PC-3 (cell line): ENCODE data around the gene SEC31A. TPM values are rescaled to one million over a fixed set of nuclear protein-coding genes. Genes with fewer than 3 reads are reported as not detected.

ENCODE experiments used
- ATAC-seq: fragments of 200-7000 bp; cut with Tn5 transposase; 2 replicates; pipeline ENCODE4 v1.9.1; 2020; ENCODE audit warnings: mild to moderate bottlenecking, moderate library complexity
- BruUV-seq: library from RNA; stranded (reverse); fragments of 400-500 nt; replicated peaks from 2 replicates; lab custom pipeline; 2021; lab: Mats Ljungman, UMichigan
- CTCF ChIA-PET: fragments of 300-600 bp; sonication (Branson Sonifier 250); formaldehyde crosslinking; loops from one replicate; lab custom pipeline; 2022; ENCODE audit warnings: antibody characterized with exemption; lab: Charles Lee
- POLR2A ChIA-PET: fragments of 300-600 bp; sonication (Branson Sonifier 250); formaldehyde crosslinking; loops from one replicate; lab custom pipeline; 2022; ENCODE audit warnings: antibody characterized with exemption; ENCODE audit not compliant: unreplicated experiment; lab: Charles Lee
- DNase-seq: peaks from one replicate; pipeline ENCODE4 v3.0.0-alpha.2; 2015
- H2AFZ ChIP-seq: fragments of 300-600 bp; sonication (generic); 2 replicates; pipeline ENCODE4 v1.6.0; 2016; ENCODE audit warnings: antibody characterized with exemption, low read length
- H3F3A ChIP-seq: fragments of 300-600 bp; sonication (generic); one replicate; pipeline ENCODE4 v1.6.0; 2017; ENCODE audit warnings: antibody characterized with exemption, low read length, control low read depth, mild to moderate bottlenecking; ENCODE audit not compliant: unreplicated experiment
- H3K27ac ChIP-seq: fragments of 300-600 bp; sonication (generic); 2 replicates; pipeline ENCODE4 v1.5.1; 2016; ENCODE audit warnings: mild to moderate bottlenecking, low read length
- H3K27me3 ChIP-seq: fragments of 300-600 bp; sonication (generic); 2 replicates; pipeline ENCODE4 v1.6.1; 2016; ENCODE audit warnings: low read length, mixed read lengths
- H3K36me3 ChIP-seq: fragments of 300-600 bp; sonication (generic); 2 replicates; pipeline ENCODE4 v1.6.1; 2016; ENCODE audit warnings: low read depth, mixed run types, low read length, mixed read lengths
- H3K4me1 ChIP-seq: fragments of 300-600 bp; sonication (generic); 2 replicates; pipeline ENCODE4 v1.5.1; 2016; ENCODE audit warnings: low read length; ENCODE audit not compliant: insufficient read depth
- H3K4me2 ChIP-seq: fragments of 300-600 bp; sonication (generic); 2 replicates; pipeline ENCODE4 v1.6.0; 2016; ENCODE audit warnings: low read length
- H3K4me3 ChIP-seq: fragments of 300-600 bp; sonication (generic); 2 replicates; pipeline ENCODE4 v1.5.1; 2016; ENCODE audit warnings: mild to moderate bottlenecking, low read length, mixed read lengths
- H3K79me2 ChIP-seq: fragments of 300-600 bp; sonication (generic); 2 replicates; pipeline ENCODE4 v1.6.1; 2017; ENCODE audit warnings: low read length, mixed read lengths
- H3K9ac ChIP-seq: fragments of 300-600 bp; sonication (generic); 2 replicates; pipeline ENCODE4 v1.6.0; 2016; ENCODE audit warnings: mild to moderate bottlenecking, low read length
- H3K9me2 ChIP-seq: fragments of 300-600 bp; sonication (generic); replicated peaks from 2 replicates; pipeline ENCODE4 v1.6.1; 2016; ENCODE audit warnings: mixed run types, low read length, mixed read lengths
- H3K9me3 ChIP-seq: fragments of 300-600 bp; sonication (generic); 2 replicates; pipeline ENCODE4 v1.6.1; 2016; ENCODE audit warnings: low read length, mixed read lengths
- H4K20me1 ChIP-seq: fragments of 300-600 bp; sonication (generic); 2 replicates; pipeline ENCODE4 v1.6.1; 2016; ENCODE audit warnings: low read length, mixed read lengths
- EZH2 ChIP-seq: fragments of 300-600 bp; sonication (generic); IDR thresholded peaks from one replicate; pipeline ENCODE4 v1.6.1; 2017; ENCODE audit warnings: antibody characterized with exemption, mild to moderate bottlenecking, low read length; ENCODE audit not compliant: unreplicated experiment
- EZH2phosphoT487 ChIP-seq: fragments of 300-600 bp; sonication (generic); IDR thresholded peaks from 2 replicates; pipeline ENCODE4 v1.6.1; 2018; ENCODE audit warnings: mild to moderate bottlenecking, antibody characterized with exemption, low read length, borderline replicate concordance
- intact Hi-C: fragments of 100-400 bp; cut with micrococcal nuclease; formaldehyde crosslinking; loops from 2 replicates; pipeline ENCODE4 v1.9.0; 2023
- total RNA-seq: library from RNA; depleted of rRNA; stranded (reverse); fragments of >200 nt; gene quantifications from 2 replicates; pipeline ENCODE4 v1.2.3, GENCODE V29; 2014
- TF ChIP-seq, protein P1 (sequence below): fragments of 300-600 bp; sonication (generic); conservative IDR thresholded peaks from 2 replicates; pipeline ENCODE4 v1.5.1; 2017; ENCODE audit warnings: antibody characterized with exemption, low read depth, mild to moderate bottlenecking, low read length

The SEC31A gene
- total RNA-seq, 1 experiment from 2014 or later: 47.4 TPM

DNA sequence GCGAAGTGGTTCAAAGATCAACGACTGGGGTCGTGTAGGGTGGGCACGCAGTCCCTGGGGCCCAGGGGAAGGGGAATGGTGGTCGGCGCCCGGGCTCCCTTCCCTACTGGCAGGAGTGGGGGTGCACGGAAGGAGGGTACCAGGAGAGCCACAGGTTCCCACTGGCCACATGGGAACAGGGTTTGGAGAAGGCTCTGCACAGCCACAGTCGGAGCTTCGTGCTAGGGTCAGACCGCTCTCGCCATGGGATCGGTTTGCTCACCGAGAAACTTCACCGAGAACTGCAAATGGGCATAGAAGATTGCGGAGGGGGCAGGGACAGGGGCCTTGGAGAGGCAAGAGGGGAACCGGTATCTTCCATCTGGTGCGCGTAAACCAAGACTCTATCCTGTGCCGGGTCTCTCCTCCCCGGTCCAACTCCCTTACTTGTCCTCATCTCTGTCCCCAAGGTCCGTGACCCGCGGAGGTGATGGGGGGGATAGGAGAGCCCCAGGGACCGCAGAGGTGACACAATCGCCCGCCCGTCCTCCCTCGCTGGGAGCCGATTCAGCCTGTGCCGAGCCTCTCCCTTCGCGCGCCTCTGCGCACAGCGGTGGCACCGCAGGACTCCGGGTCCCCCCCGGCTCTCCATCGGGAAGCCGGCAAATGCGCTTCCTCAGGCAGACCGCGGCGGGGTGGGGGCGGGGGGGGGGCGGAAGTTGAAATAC lies 93.4 kb downstream of the SEC31A start:
- POLR2A ChIA-PET: no interaction called here
- H3K4me1 ChIP-seq: 0 out of 2 replicates have a peak, but pooled peaks cover 3% of the 10 kb centered on the region
- H3K4me3 ChIP-seq: no peak overlapping the region

DNA sequence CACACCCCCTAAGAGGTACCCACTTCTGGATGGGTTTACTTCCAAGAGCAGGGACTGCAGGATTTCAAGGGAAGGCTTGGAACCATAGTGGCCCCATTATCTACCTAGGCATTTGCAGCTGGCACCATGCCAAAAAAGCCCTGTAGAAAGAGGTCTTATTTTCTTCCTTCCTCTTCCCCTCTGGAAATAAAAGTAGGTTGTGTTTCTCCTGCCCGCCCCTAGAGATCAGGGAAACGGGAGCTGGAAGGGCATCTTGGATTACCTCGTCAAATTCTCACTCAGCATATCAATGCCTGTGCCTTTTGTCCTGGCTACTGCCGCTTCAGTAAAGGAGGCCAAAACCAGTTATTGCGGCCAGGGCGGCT lies 93.9 kb downstream of the SEC31A start:
- Histone ChIP-seq H3K27ac (no peak overlapping the region), H3K4me1 (0 out of 2 replicates have a peak, but pooled peaks cover 3% of the 10 kb centered on the region), H3F3A (no peaks in the 10 kb centered on the region), H3K9ac (no peak overlapping the region), H3K9me3 (no peaks in the 10 kb centered on the region), H3K4me3 (no peak overlapping the region), H3K36me3 (no peaks in the 10 kb centered on the region), H4K20me1 (no peaks in the 10 kb centered on the region), H3K27me3 (peaks cover 6% of the 10 kb centered on the region), H3K9me2 (no peaks in the 10 kb centered on the region), H2AFZ (no peak overlapping the region), H3K79me2 (no peaks in the 10 kb centered on the region), H3K4me2 (no peak overlapping the region)
- BruUV-seq: TSS peak; percentile 21
- DNase-seq: no peak
- TF ChIP-seq, protein P1, sequence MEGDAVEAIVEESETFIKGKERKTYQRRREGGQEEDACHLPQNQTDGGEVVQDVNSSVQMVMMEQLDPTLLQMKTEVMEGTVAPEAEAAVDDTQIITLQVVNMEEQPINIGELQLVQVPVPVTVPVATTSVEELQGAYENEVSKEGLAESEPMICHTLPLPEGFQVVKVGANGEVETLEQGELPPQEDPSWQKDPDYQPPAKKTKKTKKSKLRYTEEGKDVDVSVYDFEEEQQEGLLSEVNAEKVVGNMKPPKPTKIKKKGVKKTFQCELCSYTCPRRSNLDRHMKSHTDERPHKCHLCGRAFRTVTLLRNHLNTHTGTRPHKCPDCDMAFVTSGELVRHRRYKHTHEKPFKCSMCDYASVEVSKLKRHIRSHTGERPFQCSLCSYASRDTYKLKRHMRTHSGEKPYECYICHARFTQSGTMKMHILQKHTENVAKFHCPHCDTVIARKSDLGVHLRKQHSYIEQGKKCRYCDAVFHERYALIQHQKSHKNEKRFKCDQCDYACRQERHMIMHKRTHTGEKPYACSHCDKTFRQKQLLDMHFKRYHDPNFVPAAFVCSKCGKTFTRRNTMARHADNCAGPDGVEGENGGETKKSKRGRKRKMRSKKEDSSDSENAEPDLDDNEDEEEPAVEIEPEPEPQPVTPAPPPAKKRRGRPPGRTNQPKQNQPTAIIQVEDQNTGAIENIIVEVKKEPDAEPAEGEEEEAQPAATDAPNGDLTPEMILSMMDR: no peak
- TF ChIP-seq EZH2 (no peak), EZH2phosphoT487 (no peak)
- intact Hi-C loops: no loop called here
- ChIA-PET CTCF (no interaction called here), POLR2A (no interaction called here)
- ATAC-seq: no peak

More for the DNA sequence above, 93.4 kb downstream of the SEC31A start:
- BruUV-seq: no TSS peak
- TF ChIP-seq, protein P1: no peak
- TF ChIP-seq EZH2phosphoT487 (no peak), EZH2 (no peak)
- no peaks in the 10 kb centered on the region for H3K9me2 ChIP-seq
- CTCF ChIA-PET: interaction anchor here (0.5 to 1.3 kb wide), 2 partner anchors 59 to 335 kb away, joined by 4 to 6 read pairs; no protein-coding TSS in a partner anchor
- ATAC-seq (no peak), DNase-seq (no peak)
- intact Hi-C loops: no loop called here
- H3K9ac ChIP-seq: no peak overlapping the region
- H3K27me3 ChIP-seq: peaks cover 6% of the 10 kb centered on the region
- H2AFZ ChIP-seq: no peak overlapping the region
- H3F3A ChIP-seq: no peaks in the 10 kb centered on the region
- H4K20me1 ChIP-seq: no peaks in the 10 kb centered on the region
- peak overlapping the region; percentile 44; the same call in 1 of the 2 replicates for H3K4me2 ChIP-seq
- H3K36me3 ChIP-seq: no peaks in the 10 kb centered on the region
- no peaks in the 10 kb centered on the region for H3K9me3 ChIP-seq
- H3K79me2 ChIP-seq: no peaks in the 10 kb centered on the region
- no peak overlapping the region for H3K27ac ChIP-seq

DNA sequence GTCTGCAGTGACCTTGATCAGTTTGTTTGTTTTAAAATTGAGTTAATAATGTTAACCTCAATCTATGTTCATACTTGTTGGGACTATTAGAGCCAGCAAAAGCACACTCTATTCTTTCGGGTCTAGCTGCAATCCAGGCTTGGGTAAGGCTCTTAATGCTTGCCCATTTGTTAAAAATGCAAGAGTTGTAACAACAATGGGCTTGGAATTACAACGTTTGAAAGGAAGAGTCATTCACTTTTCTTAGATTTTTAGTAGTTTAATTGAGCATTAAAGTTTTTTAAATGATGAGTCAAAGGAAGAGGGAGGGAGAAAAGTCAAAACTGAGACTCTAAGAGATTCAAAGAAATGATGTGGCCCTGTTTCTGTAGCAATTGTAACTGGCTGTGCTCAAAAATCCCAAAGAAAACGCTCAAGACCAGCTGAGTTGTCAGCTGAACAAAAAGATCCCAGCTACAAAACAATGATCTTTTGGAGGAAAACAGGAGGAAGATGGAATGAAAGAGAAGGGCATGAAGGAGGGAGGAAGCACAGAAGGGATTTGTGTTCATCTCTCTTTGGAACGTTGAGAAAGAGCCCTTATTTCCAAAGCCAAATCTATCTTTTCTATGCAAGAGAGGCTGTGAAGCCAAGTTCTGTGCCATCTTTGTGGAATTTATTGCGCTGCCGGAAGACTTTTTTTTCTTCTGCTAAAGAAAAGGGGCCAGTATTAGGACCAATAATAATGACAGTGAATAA lies 97.9 kb downstream of the SEC31A start:
- CTCF ChIA-PET: no interaction called here
- DNase-seq: no peak
- POLR2A ChIA-PET: no interaction called here
- intact Hi-C loops: no loop called here
- no TSS peak for BruUV-seq
- no peaks in the 10 kb centered on the region for H3K9me2 ChIP-seq
- no peaks in the 10 kb centered on the region for H3K4me1 ChIP-seq
- no peaks in the 10 kb centered on the region for H3K79me2 ChIP-seq
- H3K27me3 ChIP-seq: no peaks in the 10 kb centered on the region
- no peak overlapping the region for H3K4me3 ChIP-seq
- no peaks in the 10 kb centered on the region for H3K36me3 ChIP-seq
- no peak overlapping the region for H3K9ac ChIP-seq
- H3K27ac ChIP-seq: no peak overlapping the region
- no peak for TF ChIP-seq EZH2phosphoT487
- no peak overlapping the region for H2AFZ ChIP-seq
- no peaks in the 10 kb centered on the region for H3K9me3 ChIP-seq
- H3F3A ChIP-seq: no peaks in the 10 kb centered on the region
- peak; percentile 59 for ATAC-seq
- no peaks in the 10 kb centered on the region for H4K20me1 ChIP-seq
- H3K4me2 ChIP-seq: no peak overlapping the region
